ENCODE measurements around the gene ELN. TPM values are rescaled to one million over a fixed set of nuclear protein-coding genes. Genes with fewer than 3 reads are reported as not detected.
"Not testable (repeated sequence)": the region's sequence is repeated elsewhere in the genome, so short reads cannot be mapped to it uniquely, and the experiment has no call there.

ELN gene
- total and polyA plus RNA-seq, 2 donors (not counting 1 experiment from before 2014, with no cell fraction given): not detected

- TF ChIP-seq CTCF (IDR thresholded peaks at IDR 0.05) (no peak), EZH2 (IDR thresholded peaks at IDR 0.05; ENCODE audit: borderline replicate concordance, insufficient read depth, low read depth, low read length, poor library complexity, severe bottlenecking) (no peak)
- CTCF ChIA-PET: interaction anchor here (1.3 kb wide), 1 partner anchor 17 kb away, joined by 5 read pairs; no protein-coding TSS in a partner anchor
- WGBS (ENCODE audit: insufficient coverage): 94% methylated on average over 14 of the region's 14 CpGs
- peaks cover 0 to 3% (median 0%) of the 10 kb centered on the region in 4 experiments for H3K27me3 ChIP-seq (replicated peaks in 1 of 4; ENCODE audit: control extremely low read depth in 1 of 4, control insufficient read depth in 3 of 4, insufficient read depth in 4 of 4, low read length in 3 of 4)
- POLR2A ChIA-PET: no interaction called here
- no peak overlapping the region for H3K4me2 ChIP-seq (replicated peaks; ENCODE audit: low read depth, low read length, poor library complexity, severe bottlenecking)
- no peak overlapping the region for H3K9ac ChIP-seq (ENCODE audit: low read length)
- no peak overlapping the region for H2AFZ ChIP-seq (ENCODE audit: insufficient read depth, low read depth, low read length, poor library complexity, severe bottlenecking)
- no peak for ATAC-seq (ENCODE audit: low read depth)
- H3K27me3 Mint-ChIP-seq: no peaks in the 10 kb centered on the region
- DNase-seq: no peak
- H3K4me1 ChIP-seq (ENCODE audit: control insufficient read depth in 2 of 2, insufficient read depth in 2 of 2, low read length in 2 of 2): peaks cover 0 to 8% of the 10 kb centered on the region in 2 donors
- no peaks in the 10 kb centered on the region for H3K36me3 ChIP-seq (replicated peaks in 1 of 2; ENCODE audit: control extremely low read depth in 1 of 2, control insufficient read depth in 1 of 2, extremely low read depth in 1 of 2, insufficient read depth in 2 of 2, low read length in 1 of 2)
- H3K27ac Mint-ChIP-seq: no peak overlapping the region
- no peaks in the 10 kb centered on the region for H3K79me2 ChIP-seq (ENCODE audit: control insufficient read depth, insufficient read depth, low read length)
- peaks cover 6% of the 10 kb centered on the region for H3K4me1 Mint-ChIP-seq
- no peaks in the 10 kb centered on the region for H4K20me1 ChIP-seq (ENCODE audit: control insufficient read depth, insufficient read depth, low read length, poor library complexity, severe bottlenecking)
- intact Hi-C loops (cut with micrococcal nuclease): no loop called here
- H3K4me3 Mint-ChIP-seq: no peak overlapping the region
- no peaks in the 10 kb centered on the region for H3K9me3 ChIP-seq (ENCODE audit: control extremely low read depth in 1 of 3, control insufficient read depth in 2 of 3, insufficient read depth in 1 of 3, low read length in 2 of 3)
- H3K27ac ChIP-seq (ENCODE audit: low read length in 2 of 2): no peak overlapping the region
- H3K4me3 ChIP-seq (ENCODE audit: control extremely low read depth in 1 of 5, extremely low read depth in 1 of 5, insufficient read depth in 1 of 5, low read depth in 2 of 5, low read length in 4 of 5): no peak overlapping the region
- H3K9me3 Mint-ChIP-seq (ENCODE audit: insufficient read depth): no peaks in the 10 kb centered on the region
Measured at GRCh38 chr7:74009719-74010118, 18.3 kb upstream of the ELN start.

- Histone ChIP-seq H3K36me3 (replicated peaks in 1 of 2; ENCODE audit: control extremely low read depth in 1 of 2, control insufficient read depth in 1 of 2, extremely low read depth in 1 of 2, insufficient read depth in 2 of 2, low read length in 1 of 2) (no peaks in the 10 kb centered on the region), H3K9ac (ENCODE audit: low read length) (no peak overlapping the region), H3K4me1 (ENCODE audit: control insufficient read depth in 2 of 2, insufficient read depth in 2 of 2, low read length in 2 of 2) (peaks cover 0 to 8% of the 10 kb centered on the region in 2 donors), H3K4me2 (replicated peaks; ENCODE audit: low read depth, low read length, poor library complexity, severe bottlenecking) (no peak overlapping the region), H2AFZ (ENCODE audit: insufficient read depth, low read depth, low read length, poor library complexity, severe bottlenecking) (no peak overlapping the region), H3K9me3 (ENCODE audit: control extremely low read depth in 1 of 3, control insufficient read depth in 2 of 3, insufficient read depth in 1 of 3, low read length in 2 of 3) (no peaks in the 10 kb centered on the region), H3K4me3 (ENCODE audit: control extremely low read depth in 1 of 5, extremely low read depth in 1 of 5, insufficient read depth in 1 of 5, low read depth in 2 of 5, low read length in 4 of 5) (no peak overlapping the region), H3K27ac (ENCODE audit: low read length in 2 of 2) (no peak overlapping the region), H4K20me1 (ENCODE audit: control insufficient read depth, insufficient read depth, low read length, poor library complexity, severe bottlenecking) (no peaks in the 10 kb centered on the region), H3K27me3 (replicated peaks in 1 of 4; ENCODE audit: control extremely low read depth in 1 of 4, control insufficient read depth in 3 of 4, insufficient read depth in 4 of 4, low read length in 3 of 4) (peaks cover 0 to 3% (median 0%) of the 10 kb centered on the region in 4 experiments), H3K79me2 (ENCODE audit: control insufficient read depth, insufficient read depth, low read length) (no peaks in the 10 kb centered on the region)
- TF ChIP-seq EZH2 (IDR thresholded peaks at IDR 0.05; ENCODE audit: borderline replicate concordance, insufficient read depth, low read depth, low read length, poor library complexity, severe bottlenecking): no peak
- no peak for TF ChIP-seq CTCF (IDR thresholded peaks at IDR 0.05)
- WGBS (ENCODE audit: insufficient coverage): 92% methylated on average over 16 of the region's 16 CpGs
- ChIA-PET POLR2A (no interaction called here), CTCF (interaction anchor here (1.3 kb wide), 1 partner anchor 16 kb away, joined by 5 read pairs; no protein-coding TSS in a partner anchor)
- Mint-ChIP-seq H3K4me3 (no peak overlapping the region), H3K9me3 (ENCODE audit: insufficient read depth) (no peaks in the 10 kb centered on the region), H3K4me1 (peaks cover 6% of the 10 kb centered on the region), H3K27ac (no peak overlapping the region), H3K27me3 (no peaks in the 10 kb centered on the region)
- intact Hi-C loops (cut with micrococcal nuclease): no loop called here
- ATAC-seq (ENCODE audit: low read depth) (no peak), DNase-seq (no peak)
Measured at GRCh38 chr7:74010407-74010806, 17.6 kb upstream of the ELN start.

- H3K9me3 Mint-ChIP-seq (ENCODE audit: insufficient read depth); H3K27ac ChIP-seq (ENCODE audit: low read length in 2 of 2); H3K9ac ChIP-seq (ENCODE audit: low read length); H3K4me1 Mint-ChIP-seq; H3K36me3 ChIP-seq (replicated peaks in 1 of 2; ENCODE audit: control extremely low read depth in 1 of 2, control insufficient read depth in 1 of 2, extremely low read depth in 1 of 2, insufficient read depth in 2 of 2, low read length in 1 of 2); intact Hi-C loops (cut with micrococcal nuclease); H3K27me3 Mint-ChIP-seq; H3K27me3 ChIP-seq (replicated peaks in 1 of 4; ENCODE audit: control extremely low read depth in 1 of 4, control insufficient read depth in 3 of 4, insufficient read depth in 4 of 4, low read length in 3 of 4); H3K27ac Mint-ChIP-seq; H3K4me3 Mint-ChIP-seq; H3K79me2 ChIP-seq (ENCODE audit: control insufficient read depth, insufficient read depth, low read length); H3K4me3 ChIP-seq (ENCODE audit: control extremely low read depth in 1 of 5, extremely low read depth in 1 of 5, insufficient read depth in 1 of 5, low read depth in 2 of 5, low read length in 4 of 5); H2AFZ ChIP-seq (ENCODE audit: insufficient read depth, low read depth, low read length, poor library complexity, severe bottlenecking); H3K9me3 ChIP-seq (ENCODE audit: control extremely low read depth in 1 of 3, control insufficient read depth in 2 of 3, insufficient read depth in 1 of 3, low read length in 2 of 3); ATAC-seq (ENCODE audit: low read depth); POLR2A ChIA-PET; H4K20me1 ChIP-seq (ENCODE audit: control insufficient read depth, insufficient read depth, low read length, poor library complexity, severe bottlenecking); DNase-seq; H3K4me1 ChIP-seq (ENCODE audit: control insufficient read depth in 2 of 2, insufficient read depth in 2 of 2, low read length in 2 of 2); H3K4me2 ChIP-seq (replicated peaks; ENCODE audit: low read depth, low read length, poor library complexity, severe bottlenecking): not testable (repeated sequence)
- CTCF ChIA-PET: interaction anchor here (0.8 kb wide), 1 partner anchor 15 kb away, joined by 3 read pairs; no protein-coding TSS in a partner anchor
- 100% methylated on average over 3 of the region's 4 CpGs for WGBS (ENCODE audit: insufficient coverage)
Measured at GRCh38 chr7:74011421-74011820, 16.6 kb upstream of the ELN start.
